Measurements from ENCODE around the gene CDH24. TPM values are rescaled to one million over a fixed set of nuclear protein-coding genes. Genes with fewer than 3 reads are reported as not detected.

CDH24 gene
- total RNA-seq, 3 donors from 2014 or later = 2.7 to 4.8 (median 4.4) TPM

DNA sequence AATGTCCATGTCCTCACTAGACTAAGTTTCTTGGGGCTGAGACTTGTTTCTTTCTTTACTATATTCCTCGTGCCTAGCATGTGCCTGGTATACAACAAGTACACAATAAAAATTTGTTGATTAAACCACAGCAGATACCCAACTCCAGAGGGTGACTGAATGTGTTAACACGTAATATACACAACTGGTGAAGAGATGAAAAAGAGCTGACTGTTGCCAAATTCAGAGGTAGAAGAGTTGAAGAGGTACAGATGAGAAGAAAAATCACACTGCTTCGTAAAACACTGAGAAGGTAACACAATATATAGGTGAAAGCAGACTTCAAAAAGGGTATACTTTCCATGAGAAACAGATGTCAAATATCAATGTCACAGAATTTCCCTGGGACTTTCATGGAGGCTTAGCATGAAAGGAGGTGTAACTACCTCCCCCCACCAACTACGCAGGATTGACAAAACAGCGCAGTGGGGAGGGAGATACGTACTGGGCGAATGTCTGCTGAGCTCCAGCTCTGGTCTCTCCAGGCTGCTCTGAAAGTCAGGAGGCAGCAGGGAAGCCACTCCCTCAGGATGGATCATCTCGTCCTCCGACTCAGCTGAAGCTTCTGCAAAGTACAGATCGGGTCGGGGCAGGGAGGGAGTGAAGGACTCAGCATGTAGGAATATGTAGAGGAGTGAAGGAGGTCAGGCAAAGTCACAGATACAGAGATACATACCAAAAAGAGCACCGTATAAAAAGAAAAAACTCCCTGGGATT, 32.4 kb upstream of the CDH24 start:
- TF ChIP-seq, protein P1, sequence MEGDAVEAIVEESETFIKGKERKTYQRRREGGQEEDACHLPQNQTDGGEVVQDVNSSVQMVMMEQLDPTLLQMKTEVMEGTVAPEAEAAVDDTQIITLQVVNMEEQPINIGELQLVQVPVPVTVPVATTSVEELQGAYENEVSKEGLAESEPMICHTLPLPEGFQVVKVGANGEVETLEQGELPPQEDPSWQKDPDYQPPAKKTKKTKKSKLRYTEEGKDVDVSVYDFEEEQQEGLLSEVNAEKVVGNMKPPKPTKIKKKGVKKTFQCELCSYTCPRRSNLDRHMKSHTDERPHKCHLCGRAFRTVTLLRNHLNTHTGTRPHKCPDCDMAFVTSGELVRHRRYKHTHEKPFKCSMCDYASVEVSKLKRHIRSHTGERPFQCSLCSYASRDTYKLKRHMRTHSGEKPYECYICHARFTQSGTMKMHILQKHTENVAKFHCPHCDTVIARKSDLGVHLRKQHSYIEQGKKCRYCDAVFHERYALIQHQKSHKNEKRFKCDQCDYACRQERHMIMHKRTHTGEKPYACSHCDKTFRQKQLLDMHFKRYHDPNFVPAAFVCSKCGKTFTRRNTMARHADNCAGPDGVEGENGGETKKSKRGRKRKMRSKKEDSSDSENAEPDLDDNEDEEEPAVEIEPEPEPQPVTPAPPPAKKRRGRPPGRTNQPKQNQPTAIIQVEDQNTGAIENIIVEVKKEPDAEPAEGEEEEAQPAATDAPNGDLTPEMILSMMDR (IDR thresholded peaks at IDR 0.05) = no peak
- peaks cover 11% of the 10 kb centered on the region for H3K4me1 ChIP-seq (ENCODE audit: low read depth)

DNA sequence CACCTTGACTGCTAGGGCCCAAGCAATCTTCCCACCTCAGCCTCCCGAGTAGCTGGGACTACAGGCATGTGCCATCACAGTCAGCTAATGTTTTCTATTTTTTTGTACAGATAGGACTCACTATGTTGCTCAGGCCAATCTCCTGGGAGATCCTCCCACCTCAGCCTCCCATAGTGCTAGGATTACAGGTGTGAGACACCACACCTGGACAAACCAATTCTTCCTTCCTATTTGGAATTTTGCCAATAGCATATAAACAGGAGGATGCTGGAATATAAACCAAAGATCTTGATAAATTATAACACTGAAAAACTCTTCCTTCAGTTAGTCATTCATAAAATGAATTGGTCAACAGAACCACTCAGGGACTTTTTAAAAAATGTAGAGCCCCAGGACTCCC, 29.2 kb upstream of the CDH24 start:
- ATAC-seq = peak; percentile 57

More for the DNA sequence above, 32.4 kb upstream of the CDH24 start:
- Histone ChIP-seq H3K4me3 (no peak overlapping the region), H3K9me3 (no peaks in the 10 kb centered on the region), H3K36me3 (ENCODE audit: low read depth) (peaks cover 9% of the 10 kb centered on the region)
- ATAC-seq (no peak), DNase-seq (no peak)
- intact Hi-C loops (cut with DNase I, micrococcal nuclease) = loop anchor here in 1 of 2 donors (10.0 kb wide), 1 partner anchor 195 kb away; the partner anchor contains the start of gene HOMEZ

DNA sequence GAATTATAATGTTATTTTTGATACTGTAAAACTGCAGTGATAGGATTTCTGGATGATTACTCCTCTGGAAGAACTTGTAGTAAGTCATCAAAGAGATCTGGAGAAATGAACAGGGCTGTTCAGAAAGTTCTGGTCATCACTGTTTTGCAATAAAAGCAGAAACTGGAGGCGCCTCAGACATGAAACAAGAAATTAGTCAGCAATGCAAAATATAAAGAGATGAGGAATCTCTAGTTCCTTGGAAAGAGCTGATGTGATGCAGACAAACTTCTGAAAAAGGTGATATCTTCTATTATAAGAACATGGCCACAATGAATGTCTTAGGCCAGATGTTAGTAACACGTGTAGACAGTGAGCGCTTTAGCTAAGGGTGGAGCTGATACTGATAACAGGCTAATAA, 28.1 kb upstream of the CDH24 start:
- no peak for ATAC-seq
- H3K4me1 ChIP-seq (ENCODE audit: low read depth) = no peaks in the 10 kb centered on the region
- intact Hi-C loops (cut with DNase I, micrococcal nuclease) = no loop called here
- DNase-seq = no peak
- TF ChIP-seq, protein P1 (IDR thresholded peaks at IDR 0.05) = no peak
- no peaks in the 10 kb centered on the region for H3K9me3 ChIP-seq
- H3K4me3 ChIP-seq = no peak overlapping the region
- H3K36me3 ChIP-seq (ENCODE audit: low read depth) = peaks cover 14% of the 10 kb centered on the region

More for the DNA sequence above, 29.2 kb upstream of the CDH24 start:
- H3K9me3 ChIP-seq = no peaks in the 10 kb centered on the region
- TF ChIP-seq, protein P1 (IDR thresholded peaks at IDR 0.05) = no peak
- no peak overlapping the region for H3K4me3 ChIP-seq
- H3K36me3 ChIP-seq (ENCODE audit: low read depth) = peaks cover 14% of the 10 kb centered on the region
- intact Hi-C loops (cut with DNase I, micrococcal nuclease) = no loop called here
- H3K4me1 ChIP-seq (ENCODE audit: low read depth) = no peaks in the 10 kb centered on the region
- no peak for DNase-seq

DNA sequence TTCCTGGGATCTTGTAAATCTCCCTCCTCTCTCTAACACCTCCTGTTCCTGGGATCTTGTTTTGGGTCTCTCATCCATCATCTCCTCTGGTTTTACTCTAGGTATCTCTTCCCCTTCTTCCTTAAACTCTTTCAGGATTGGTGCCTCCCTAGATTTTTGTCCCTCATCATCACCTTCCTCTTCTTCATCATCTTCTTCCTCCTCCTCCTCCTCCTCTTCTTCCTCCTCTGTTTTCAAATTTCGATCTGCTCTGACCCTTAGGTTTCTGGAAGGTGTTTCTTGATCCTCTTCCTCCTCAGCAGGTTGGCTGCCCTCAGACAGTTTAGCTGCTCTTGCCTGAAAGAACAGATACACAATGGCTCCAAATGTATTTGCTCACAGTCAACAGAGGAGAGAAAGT, 23.2 kb upstream of the CDH24 start:
- no peaks in the 10 kb centered on the region for H3K4me1 ChIP-seq (ENCODE audit: low read depth)
- intact Hi-C loops (cut with DNase I, micrococcal nuclease) = no loop called here
- no peak overlapping the region for H3K4me3 ChIP-seq
- no peaks in the 10 kb centered on the region for H3K9me3 ChIP-seq
- TF ChIP-seq, protein P1 (IDR thresholded peaks at IDR 0.05) = no peak
- DNase-seq (no peak), ATAC-seq (no peak)
- peaks cover 12% of the 10 kb centered on the region for H3K36me3 ChIP-seq (ENCODE audit: low read depth)

DNA sequence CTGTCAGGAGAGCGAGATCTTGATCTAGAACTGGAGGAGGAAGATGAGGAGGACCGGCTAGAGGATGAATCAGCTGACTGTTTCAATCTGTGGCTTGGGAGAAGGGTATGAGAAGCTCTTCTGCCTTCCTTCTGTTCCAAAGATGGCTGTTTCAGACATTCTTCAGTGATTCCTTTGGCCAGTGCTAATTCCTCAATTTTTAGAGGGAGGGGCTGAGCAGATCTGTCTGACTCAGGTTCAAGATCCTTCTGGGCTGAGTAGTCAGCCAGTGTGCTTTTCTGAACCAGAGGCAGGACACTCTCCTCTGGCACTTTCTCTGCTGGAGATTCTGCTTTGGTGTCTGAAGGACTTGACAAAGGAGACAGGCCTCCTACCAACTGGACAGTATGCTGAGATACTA, 22.4 kb upstream of the CDH24 start:
- intact Hi-C loops (cut with DNase I, micrococcal nuclease) = no loop called here
- Histone ChIP-seq H3K9me3 (no peaks in the 10 kb centered on the region), H3K4me3 (no peak overlapping the region), H3K36me3 (ENCODE audit: low read depth) (peaks cover 9% of the 10 kb centered on the region), H3K4me1 (ENCODE audit: low read depth) (no peaks in the 10 kb centered on the region)
- ATAC-seq (no peak), DNase-seq (no peak)
- TF ChIP-seq, protein P1 (IDR thresholded peaks at IDR 0.05) = no peak
